Gastroesophageal sphincter (tissue), 3 donors: ENCODE data around the gene FGFR3.

Source experiments
- CTCF ChIP-seq, 4 experiments: fragments of 200-600 bp in 2 of 4; fragments of 450-650 bp in 2 of 4; sonication (generic) in 1 of 4; IDR thresholded peaks; one replicate each; pipeline ENCODE4 v1.5.1; 2017 to 2019; ENCODE audit warnings: antibody characterized with exemption in 4 of 4, mild to moderate bottlenecking in 2 of 4, moderate library complexity in 2 of 4
- POLR2A ChIP-seq, 2 donors: fragments of 450-650 bp; IDR thresholded peaks; one replicate each; pipeline ENCODE4 v1.6.1; 2017; ENCODE audit warnings: antibody characterized with exemption in 2 of 2, mild to moderate bottlenecking in 2 of 2, moderate library complexity in 1 of 2

DNA sequence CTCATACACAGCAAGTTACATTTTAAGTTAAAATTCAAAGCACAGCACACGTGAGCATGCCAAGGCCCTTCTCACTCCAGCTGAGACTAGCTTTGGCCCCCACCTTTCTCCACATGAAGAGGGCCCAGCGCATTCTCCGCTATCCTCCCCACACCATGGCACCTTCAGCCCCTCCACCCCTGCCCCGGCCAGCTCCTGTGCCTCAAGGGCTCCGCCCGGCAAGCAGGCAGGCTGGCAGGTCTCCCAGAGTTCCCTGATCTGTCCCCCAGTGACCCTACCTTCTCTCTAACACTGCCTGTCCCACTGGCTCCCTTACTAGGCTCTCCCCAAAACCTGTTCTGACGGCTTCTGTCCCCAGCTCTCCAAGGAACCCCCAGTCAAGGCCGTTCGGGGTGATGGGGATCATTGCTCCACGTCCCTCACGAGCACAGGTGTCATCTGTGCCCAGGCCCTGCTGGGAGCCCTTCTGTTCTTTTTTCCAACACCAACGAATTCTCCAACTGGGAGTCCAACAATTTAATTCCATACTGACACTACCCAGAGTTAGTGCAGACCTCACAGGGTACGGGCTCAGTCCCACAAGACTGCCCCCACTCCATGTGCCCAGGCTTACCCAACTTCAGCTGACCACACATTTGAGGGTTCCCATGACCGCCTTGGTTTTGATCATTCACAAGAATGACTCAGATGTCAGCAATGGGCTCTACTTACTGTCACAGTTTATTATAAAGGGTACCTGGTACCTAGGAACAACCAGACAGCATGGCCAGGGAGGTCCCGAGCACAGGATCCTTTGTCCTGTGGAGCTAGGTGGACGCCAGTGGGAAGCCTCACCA is 58.7 kb downstream of the FGFR3 start:
- TF ChIP-seq CTCF (IDR thresholded peaks at IDR 0.05) (no peak), POLR2A (IDR thresholded peaks at IDR 0.05) (no peak)
